Mesenchymal stem cell (in vitro differentiated cells and primary cell): ENCODE results near the gene NCAPH2.

Source experiments
- DNase-seq: peaks from one replicate; pipeline ENCODE4 v3.0.0-alpha.2; 2013
- H2AFZ ChIP-seq: one replicate; pipeline ENCODE4 v1.6.1; 2013; ENCODE audit warnings: low read depth, mild to moderate bottlenecking, control low read depth, inconsistent platforms, low read length, moderate library complexity
- H2AK5ac ChIP-seq: 2 replicates; pipeline ENCODE4 v1.6.1; 2013; ENCODE audit warnings: low read length, moderate library complexity, mild to moderate bottlenecking, inconsistent platforms; ENCODE audit not compliant: severe bottlenecking
- H2BK120ac ChIP-seq: one replicate; pipeline ENCODE4 v1.6.1; 2013; ENCODE audit warnings: low read depth, mild to moderate bottlenecking, inconsistent platforms, low read length, moderate library complexity
- H2BK12ac ChIP-seq, 2 experiments: one replicate each; pipeline ENCODE4 v1.6.1; 2013; ENCODE audit warnings: inconsistent platforms in 2 of 2, low read length in 2 of 2, mild to moderate bottlenecking in 2 of 2, moderate library complexity in 2 of 2, control low read depth in 1 of 2
- H2BK15ac ChIP-seq: one replicate; pipeline ENCODE4 v1.6.1; 2013; ENCODE audit warnings: mild to moderate bottlenecking, low read depth, inconsistent platforms; ENCODE audit not compliant: poor library complexity, severe bottlenecking
- H2BK5ac ChIP-seq: 2 replicates; pipeline ENCODE4 v1.6.1; 2013; ENCODE audit warnings: low read depth, mild to moderate bottlenecking, low read length, control low read depth, inconsistent platforms; ENCODE audit not compliant: poor library complexity, severe bottlenecking
- H3K14ac ChIP-seq, 2 experiments: one replicate each; pipeline ENCODE4 v1.6.1; 2013; ENCODE audit warnings: inconsistent platforms in 2 of 2, low read length in 2 of 2, control low read depth in 1 of 2, mild to moderate bottlenecking in 1 of 2, moderate library complexity in 1 of 2
- H3K18ac ChIP-seq, 2 experiments: one replicate each; pipeline ENCODE4 v1.6.1; 2013; ENCODE audit warnings: inconsistent platforms in 2 of 2, low read length in 2 of 2, control low read depth in 1 of 2, low read depth in 1 of 2, mild to moderate bottlenecking in 1 of 2
- H3K23ac ChIP-seq, 2 experiments: one replicate each; pipeline ENCODE4 v1.6.1; 2013; ENCODE audit warnings: inconsistent platforms in 2 of 2, low read length in 2 of 2, mild to moderate bottlenecking in 2 of 2, moderate library complexity in 2 of 2, control low read depth in 1 of 2
- H3K27ac ChIP-seq: 2 replicates; pipeline ENCODE4 v1.5.1; 2013; ENCODE audit warnings: mild to moderate bottlenecking, moderate library complexity, low read length, control low read depth, inconsistent platforms; ENCODE audit not compliant: poor library complexity, severe bottlenecking
- H3K27me3 ChIP-seq, 2 experiments: 2 replicates each; pipeline versions ENCODE4 v1.6.1 to v1.7.0; 2013; ENCODE audit warnings: low read length in 2 of 2, mild to moderate bottlenecking in 2 of 2, moderate library complexity in 2 of 2, control low read depth in 1 of 2, inconsistent platforms in 1 of 2; ENCODE audit not compliant: control insufficient read depth in 1 of 2, insufficient read depth in 1 of 2
- H3K36me3 ChIP-seq, 2 experiments: 2 replicates each; pipeline versions ENCODE4 v1.6.1 to v1.7.0; 2013; ENCODE audit warnings: low read length in 2 of 2, control low read depth in 1 of 2, inconsistent platforms in 1 of 2, low read depth in 1 of 2, mild to moderate bottlenecking in 1 of 2; ENCODE audit not compliant: insufficient read depth in 2 of 2, control insufficient read depth in 1 of 2
- H3K4ac ChIP-seq, 2 experiments: one replicate each; pipeline ENCODE4 v1.6.1; 2013; ENCODE audit warnings: inconsistent platforms in 2 of 2, low read length in 2 of 2, mild to moderate bottlenecking in 2 of 2, moderate library complexity in 2 of 2, control low read depth in 1 of 2, low read depth in 1 of 2
- H3K4me1 ChIP-seq: 2 replicates; pipeline ENCODE4 v1.6.1; 2013; ENCODE audit warnings: low read depth, low read length, control low read depth; ENCODE audit not compliant: control insufficient read depth, insufficient read depth
- H3K4me2 ChIP-seq: 2 replicates; pipeline ENCODE4 v1.6.1; 2013; ENCODE audit warnings: low read length, mild to moderate bottlenecking, inconsistent platforms; ENCODE audit not compliant: poor library complexity, severe bottlenecking
- H3K4me3 ChIP-seq, 2 experiments: 2 replicates each; pipeline versions ENCODE4 v1.5.1 to v1.7.0; 2013; ENCODE audit warnings: low read length in 2 of 2, mild to moderate bottlenecking in 2 of 2, control low read depth in 1 of 2, low read depth in 1 of 2; ENCODE audit not compliant: insufficient read depth in 1 of 2
- H3K79me1 ChIP-seq: replicated peaks from 2 replicates; pipeline ENCODE4 v1.6.1; 2013; ENCODE audit warnings: mild to moderate bottlenecking, control low read depth, low read length, inconsistent platforms; ENCODE audit not compliant: poor library complexity, severe bottlenecking
- H3K9ac ChIP-seq: 2 replicates; pipeline ENCODE4 v1.7.0; 2013; ENCODE audit warnings: mild to moderate bottlenecking, low read length, moderate library complexity
- H3K9me3 ChIP-seq: 2 replicates; pipeline ENCODE4 v1.7.0; 2013; ENCODE audit warnings: mild to moderate bottlenecking, low read length; ENCODE audit not compliant: control insufficient read depth
- H4K8ac ChIP-seq: one replicate; pipeline ENCODE4 v1.6.1; 2013; ENCODE audit warnings: inconsistent platforms, mild to moderate bottlenecking, low read length, moderate library complexity
- H4K91ac ChIP-seq: one replicate; pipeline ENCODE4 v1.6.1; 2013; ENCODE audit warnings: mild to moderate bottlenecking, low read length, inconsistent platforms
- WGBS: methylation state at CpG from one replicate; pipeline ENCODE4 v1.1.7; 2013; ENCODE audit warnings: mixed read lengths; 5-methylcytosine and 5-hydroxymethylcytosine counted together

Gene NCAPH2

DNA sequence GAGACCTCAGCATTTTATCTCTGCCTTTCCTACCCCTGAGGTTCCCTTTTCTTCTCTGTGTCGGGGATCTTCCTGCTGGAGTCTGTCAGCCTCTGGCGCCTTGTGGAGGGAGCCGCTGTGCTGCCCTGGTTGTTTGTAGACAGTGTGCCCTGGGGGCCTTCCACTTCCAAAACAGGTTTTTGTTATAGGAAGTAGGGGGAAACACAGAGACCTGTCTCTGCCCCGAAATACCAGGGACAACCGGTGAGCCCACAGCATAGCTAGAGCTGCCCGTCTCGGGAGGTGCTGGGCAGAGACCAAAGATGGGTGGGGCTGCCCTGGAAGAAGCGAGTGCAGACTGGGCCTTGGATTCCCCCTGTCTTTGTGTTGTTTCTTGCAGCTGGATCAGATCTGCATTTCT is 8.0 kb downstream of the NCAPH2 start:
- H2AFZ ChIP-seq: no peak overlapping the region
- H3K9me3 ChIP-seq: no peaks in the 10 kb centered on the region
- H3K9ac ChIP-seq: no peak overlapping the region
- H3K4ac ChIP-seq: no peak overlapping the region
- H3K18ac ChIP-seq: no peak overlapping the region
- H2BK120ac ChIP-seq: no peak overlapping the region
- H2BK12ac ChIP-seq: no peak overlapping the region
- WGBS: 96% methylated on average over 8 of the region's 8 CpGs
- H2AK5ac ChIP-seq: no peak overlapping the region
- H3K79me1 ChIP-seq: peaks cover 51% of the 10 kb centered on the region
- H3K4me1 ChIP-seq: peaks cover 4% of the 10 kb centered on the region
- H2BK5ac ChIP-seq: no peak overlapping the region
- no peak overlapping the region for H4K8ac ChIP-seq
- H3K4me2 ChIP-seq: no peak overlapping the region
- H3K23ac ChIP-seq: no peak overlapping the region
- no peak overlapping the region for H3K27ac ChIP-seq
- H3K36me3 ChIP-seq: peaks cover 40 to 48% of the 10 kb centered on the region in 2 experiments
- H2BK15ac ChIP-seq: no peak overlapping the region
- DNase-seq: no peak
- no peak overlapping the region for H3K14ac ChIP-seq
- no peak overlapping the region for H4K91ac ChIP-seq
- H3K27me3 ChIP-seq: no peaks in the 10 kb centered on the region
- H3K4me3 ChIP-seq: no peak overlapping the region

DNA sequence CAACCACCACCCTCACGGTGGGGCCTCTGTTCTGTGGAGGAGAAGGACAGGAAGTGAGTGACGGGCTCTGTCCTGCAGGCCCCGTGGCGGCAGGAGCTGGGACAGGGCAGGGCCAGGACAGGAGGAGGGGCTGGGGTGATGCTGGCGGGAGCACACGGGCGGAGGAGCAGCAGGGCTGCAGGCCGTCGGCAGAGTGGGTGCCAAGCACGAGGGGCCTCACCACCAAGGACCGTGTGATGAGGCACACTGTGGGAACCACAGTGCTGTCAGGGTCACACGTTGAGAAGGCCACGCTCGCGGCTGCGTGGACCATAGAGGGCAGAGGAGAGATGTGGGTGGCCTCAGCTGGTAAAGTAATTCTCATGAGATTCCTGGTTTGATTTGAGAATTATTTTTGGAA is 8.9 kb downstream of the NCAPH2 start:
- no peak overlapping the region for H3K4me2 ChIP-seq
- WGBS: 91% methylated on average over 16 of the region's 16 CpGs
- no peak overlapping the region for H4K91ac ChIP-seq
- H4K8ac ChIP-seq: no peak overlapping the region
- H3K4me3 ChIP-seq: no peak overlapping the region
- no peak for DNase-seq
- H3K36me3 ChIP-seq: peaks cover 48 to 56% of the 10 kb centered on the region in 2 experiments
- no peak overlapping the region for H2AK5ac ChIP-seq
- H3K4me1 ChIP-seq: peaks cover 4% of the 10 kb centered on the region
- no peak overlapping the region for H2BK5ac ChIP-seq
- H3K27ac ChIP-seq: no peak overlapping the region
- no peak overlapping the region for H3K18ac ChIP-seq
- no peaks in the 10 kb centered on the region for H3K27me3 ChIP-seq
- H3K9ac ChIP-seq: no peak overlapping the region
- H2BK120ac ChIP-seq: no peak overlapping the region
- no peak overlapping the region for H2BK12ac ChIP-seq
- H3K9me3 ChIP-seq: no peaks in the 10 kb centered on the region
- H3K79me1 ChIP-seq: peaks cover 59% of the 10 kb centered on the region
- H2BK15ac ChIP-seq: no peak overlapping the region
- no peak overlapping the region for H3K23ac ChIP-seq
- no peak overlapping the region for H3K14ac ChIP-seq
- H2AFZ ChIP-seq: no peak overlapping the region
- H3K4ac ChIP-seq: no peak overlapping the region

DNA sequence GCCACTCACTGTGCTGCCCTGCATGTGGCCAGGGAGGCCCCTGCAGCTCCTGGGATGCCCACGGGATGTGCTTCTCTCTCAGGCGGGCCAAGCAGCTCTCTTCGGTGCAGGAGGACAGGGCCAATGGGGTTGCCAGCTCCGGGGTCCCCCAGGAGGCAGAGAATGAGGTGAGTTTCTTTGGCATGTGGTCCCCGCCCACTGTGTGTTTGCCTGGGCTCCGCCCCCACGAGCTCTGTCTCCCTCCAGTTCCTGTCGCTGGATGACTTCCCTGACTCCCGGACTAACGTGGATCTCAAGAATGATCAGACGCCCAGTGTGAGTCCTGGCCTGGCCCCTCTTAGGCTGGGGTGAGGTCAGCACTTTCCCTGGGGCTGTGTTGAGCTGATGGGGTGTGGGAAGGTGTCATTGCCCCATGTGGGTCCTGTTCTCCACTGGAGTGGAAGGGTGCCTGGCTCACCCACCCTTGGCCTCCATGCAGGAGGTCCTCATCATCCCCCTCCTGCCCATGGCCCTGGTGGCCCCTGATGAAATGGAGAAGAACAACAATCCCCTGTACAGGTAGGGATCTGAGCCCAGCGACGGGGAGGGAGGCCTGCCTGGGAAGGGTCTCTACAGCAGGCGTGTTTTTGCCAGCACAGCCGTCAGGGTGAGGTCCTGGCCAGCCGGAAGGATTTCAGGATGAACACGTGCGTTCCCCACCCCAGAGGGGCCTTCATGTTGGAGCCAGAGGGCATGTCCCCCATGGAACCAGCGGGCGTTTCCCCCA is 9.7 kb downstream of the NCAPH2 start:
- Histone ChIP-seq H2BK120ac (no peak overlapping the region), H2BK12ac (no peak overlapping the region), H2BK5ac (no peak overlapping the region), H2AFZ (no peak overlapping the region), H3K9ac (no peak overlapping the region), H3K4me3 (no peak overlapping the region), H3K9me3 (no peaks in the 10 kb centered on the region), H2AK5ac (no peak overlapping the region), H3K36me3 (peaks cover 52 to 64% of the 10 kb centered on the region in 2 experiments), H3K23ac (no peak overlapping the region), H3K27me3 (no peaks in the 10 kb centered on the region), H3K18ac (no peak overlapping the region), H4K8ac (no peak overlapping the region), H3K27ac (no peak overlapping the region), H3K14ac (no peak overlapping the region), H3K4me2 (no peak overlapping the region), H3K79me1 (peaks cover 60% of the 10 kb centered on the region), H4K91ac (no peak overlapping the region), H2BK15ac (no peak overlapping the region), H3K4ac (no peak overlapping the region), H3K4me1 (peaks cover 4% of the 10 kb centered on the region)
- DNase-seq: no peak
- 97% methylated on average over 20 of the region's 20 CpGs for WGBS

DNA sequence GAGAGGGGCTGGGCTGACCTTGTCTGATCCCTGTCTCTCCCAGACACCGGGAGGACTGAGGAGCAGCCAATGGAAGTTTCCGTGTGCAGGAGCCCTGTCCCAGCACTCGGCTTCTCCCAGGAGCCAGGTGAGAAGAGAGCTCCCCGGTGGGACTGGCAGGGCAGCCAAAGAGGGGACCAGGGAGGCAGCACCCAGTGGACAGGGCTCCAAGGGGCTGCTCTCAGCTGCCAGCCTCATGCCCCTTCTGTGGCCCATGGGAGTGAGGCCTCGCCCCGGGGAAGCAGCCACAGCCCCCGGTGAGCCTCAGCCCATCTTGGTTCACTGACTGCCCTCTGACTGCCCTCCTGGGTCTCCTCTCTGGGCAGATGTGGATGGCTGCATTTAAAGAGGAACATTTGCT is 10.6 kb downstream of the NCAPH2 start:
- Histone ChIP-seq H3K4me3 (no peak overlapping the region), H3K4me1 (peaks cover 4% of the 10 kb centered on the region), H3K27me3 (no peaks in the 10 kb centered on the region), H3K9me3 (no peaks in the 10 kb centered on the region), H3K14ac (no peak overlapping the region), H2BK5ac (no peak overlapping the region), H3K79me1 (peaks cover 62% of the 10 kb centered on the region), H4K91ac (no peak overlapping the region), H2BK120ac (no peak overlapping the region), H3K4ac (no peak overlapping the region), H4K8ac (no peak overlapping the region), H2AFZ (no peak overlapping the region), H3K9ac (no peak overlapping the region), H3K4me2 (no peak overlapping the region), H3K36me3 (peaks cover 62 to 70% of the 10 kb centered on the region in 2 experiments), H2AK5ac (no peak overlapping the region), H3K27ac (no peak overlapping the region), H3K23ac (no peak overlapping the region), H2BK12ac (no peak overlapping the region), H2BK15ac (no peak overlapping the region), H3K18ac (no peak overlapping the region)
- 92% methylated on average over 7 of the region's 7 CpGs for WGBS
- no peak for DNase-seq
